CD14-positive monocyte (primary cell): ENCODE data around the gene HTR1D. TPM values are rescaled to one million over a fixed set of nuclear protein-coding genes. Genes with fewer than 3 reads are reported as not detected.

Source experiments
- DNase-seq, 3 donors: peaks; one replicate each; pipeline ENCODE4 v3.0.0-alpha.2; 2011 to 2022
- H2AFZ ChIP-seq: 2 replicates; pipeline ENCODE4 v1.6.0; 2012; ENCODE audit warnings: mild to moderate bottlenecking, low read depth, low read length, inconsistent platforms; ENCODE audit not compliant: insufficient read depth, poor library complexity, severe bottlenecking
- H3K27ac ChIP-seq, 2 donors: 1 replicate in 1 of 2; 2 replicates in 1 of 2; pipeline ENCODE4 v1.5.1; 2012 to 2013; ENCODE audit warnings: low read length in 2 of 2, control low read depth in 1 of 2, inconsistent platforms in 1 of 2, low read depth in 1 of 2, mild to moderate bottlenecking in 1 of 2
- H3K27me3 ChIP-seq, 2 donors: one replicate each; pipeline versions ENCODE4 v1.6.0 to v1.6.1; 2011 to 2013; ENCODE audit warnings: low read length in 2 of 2; ENCODE audit not compliant: control insufficient read depth in 2 of 2, insufficient read depth in 2 of 2
- H3K36me3 ChIP-seq, 2 donors: replicated peaks in 1 of 2; 1 replicate in 1 of 2; 2 replicates in 1 of 2; pipeline versions ENCODE4 v1.5.1 to v1.6.1; 2012 to 2013; ENCODE audit warnings: low read length in 2 of 2, control low read depth in 1 of 2, inconsistent platforms in 1 of 2, mild to moderate bottlenecking in 1 of 2; ENCODE audit not compliant: insufficient read depth in 2 of 2, control insufficient read depth in 1 of 2
- H3K4me1 ChIP-seq, 2 donors: 1 replicate in 1 of 2; 2 replicates in 1 of 2; pipeline versions ENCODE4 v1.5.1 to v1.6.1; 2012 to 2013; ENCODE audit warnings: low read length in 2 of 2, control low read depth in 1 of 2, inconsistent platforms in 1 of 2, mild to moderate bottlenecking in 1 of 2, moderate library complexity in 1 of 2; ENCODE audit not compliant: insufficient read depth in 2 of 2, control insufficient read depth in 1 of 2
- H3K4me2 ChIP-seq: replicated peaks from 2 replicates; pipeline ENCODE3; 2012; ENCODE audit warnings: low read length, moderate library complexity, mild to moderate bottlenecking; ENCODE audit not compliant: poor library complexity, severe bottlenecking; ENCODE audit errors: extremely low read depth
- H3K4me3 ChIP-seq, 3 experiments: fragments of 200-600 bp in 1 of 3; sonication (generic) in 1 of 3; replicated peaks in 1 of 3; 1 replicate in 2 of 3; 2 replicates in 1 of 3; pipeline ENCODE4 v1.5.1; 2011 to 2013; ENCODE audit warnings: low read length in 3 of 3, mild to moderate bottlenecking in 3 of 3, control low read depth in 2 of 3, low read depth in 2 of 3, inconsistent platforms in 1 of 3, moderate library complexity in 1 of 3
- H3K79me2 ChIP-seq: 2 replicates; pipeline ENCODE4 v1.6.0; 2012; ENCODE audit warnings: mild to moderate bottlenecking, control low read depth, inconsistent platforms, low read length, moderate library complexity; ENCODE audit not compliant: insufficient read depth
- H3K9ac ChIP-seq: 2 replicates; pipeline ENCODE4 v1.6.0; 2017; ENCODE audit warnings: low read length, mild to moderate bottlenecking; ENCODE audit not compliant: insufficient read depth, poor library complexity, severe bottlenecking
- H3K9me3 ChIP-seq, 2 donors: replicated peaks in 1 of 2; 1 replicate in 1 of 2; 2 replicates in 1 of 2; pipeline versions ENCODE4 v1.5.1 to v1.6.1; 2012 to 2013; ENCODE audit warnings: low read length in 2 of 2, control low read depth in 1 of 2; ENCODE audit not compliant: control insufficient read depth in 1 of 2, insufficient read depth in 1 of 2
- H4K20me1 ChIP-seq: 2 replicates; pipeline ENCODE4 v1.6.0; 2012; ENCODE audit warnings: mild to moderate bottlenecking, low read length, control low read depth, moderate library complexity; ENCODE audit not compliant: insufficient read depth
- H3K27ac Mint-ChIP-seq, 7 donors: one replicate each; pipeline ENCODE4 v1.8.0; 2020; ENCODE audit warnings: mild to moderate bottlenecking in 7 of 7, mixed read lengths in 7 of 7, moderate library complexity in 6 of 7, inconsistent platforms in 2 of 7
- H3K27me3 Mint-ChIP-seq, 3 donors: one replicate each; pipeline ENCODE4 v1.8.0; 2021 to 2022; ENCODE audit warnings: low read depth in 3 of 3, mild to moderate bottlenecking in 3 of 3, mixed read lengths in 3 of 3, moderate library complexity in 3 of 3, inconsistent platforms in 1 of 3
- H3K36me3 Mint-ChIP-seq, 2 donors: one replicate each; pipeline ENCODE4 v1.8.0; 2020; ENCODE audit warnings: mixed read lengths in 2 of 2, inconsistent platforms in 1 of 2, mild to moderate bottlenecking in 1 of 2
- H3K4me1 Mint-ChIP-seq: one replicate; pipeline ENCODE4 v1.8.0; 2020; ENCODE audit warnings: mild to moderate bottlenecking, mixed read lengths
- H3K4me3 Mint-ChIP-seq, 2 donors: one replicate each; pipeline ENCODE4 v1.8.0; 2020; ENCODE audit warnings: mild to moderate bottlenecking in 2 of 2, mixed read lengths in 2 of 2, moderate library complexity in 1 of 2
- H3K9me3 Mint-ChIP-seq, 7 donors: one replicate each; pipeline ENCODE4 v1.8.0; 2020 to 2022; ENCODE audit warnings: mixed read lengths in 7 of 7, mild to moderate bottlenecking in 6 of 7, moderate library complexity in 6 of 7, inconsistent platforms in 2 of 7
- WGBS: methylation state at CpG from one replicate; pipeline ENCODE4 v1.1.5; 2013; ENCODE audit warnings: missing lambda C conversion rate; ENCODE audit not compliant: insufficient coverage; 5-methylcytosine and 5-hydroxymethylcytosine counted together
- intact Hi-C, 2 donors: fragments of 100-400 bp; cut with micrococcal nuclease; formaldehyde crosslinking; loops; one replicate each; pipeline versions ENCODE4 v1.15.0 to v1.15.1; 2023
- polyA plus RNA-seq, 3 donors: library from polyadenylated mRNA; depleted of rRNA in 1 of 3; unstranded in 2 of 3; stranded (reverse) in 1 of 3; fragments of 300-500 nt in 2 of 3; fragments of >200 nt in 1 of 3; fragmentation: Illumina TruSeq in 2 of 3; gene quantifications; 1 replicate in 2 of 3; 2 replicates in 1 of 3; pipeline ENCODE4 v1.2.3, GENCODE V29; 2012 to 2021
- TF ChIP-seq, protein P1 (sequence below): fragments of 200-600 bp; IDR thresholded peaks from one replicate; pipeline ENCODE4 v1.8.0; 2022; ENCODE audit warnings: antibody characterized with exemption, mild to moderate bottlenecking

Gene HTR1D
- polyA plus RNA-seq, 3 donors: not detected

DNA sequence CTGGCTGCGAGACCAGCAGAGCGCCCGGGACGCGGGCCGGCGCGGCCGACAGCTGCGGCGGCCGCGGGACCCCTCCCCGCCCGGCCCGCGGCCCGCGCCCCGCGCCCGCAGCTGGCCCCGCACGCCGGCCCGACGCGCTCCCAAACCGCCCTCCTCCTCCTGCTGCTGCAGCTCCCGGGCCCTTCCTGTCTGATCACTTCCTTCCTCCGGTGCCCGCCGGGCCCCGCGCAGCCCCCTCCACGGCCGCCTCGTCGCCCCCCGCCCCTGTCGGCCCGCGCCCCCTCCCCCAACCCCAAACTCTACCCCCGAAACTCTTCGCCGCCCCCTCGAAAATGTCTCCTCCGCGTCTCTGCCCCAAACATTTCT, 49.2 kb downstream of the HTR1D start:
- DNase-seq: peak in 2 of 3 donors; percentile 33 to 43
- peak overlapping the region; percentile 77 for H3K4me2 ChIP-seq
- H3K36me3 Mint-ChIP-seq: no peaks in the 10 kb centered on the region

DNA sequence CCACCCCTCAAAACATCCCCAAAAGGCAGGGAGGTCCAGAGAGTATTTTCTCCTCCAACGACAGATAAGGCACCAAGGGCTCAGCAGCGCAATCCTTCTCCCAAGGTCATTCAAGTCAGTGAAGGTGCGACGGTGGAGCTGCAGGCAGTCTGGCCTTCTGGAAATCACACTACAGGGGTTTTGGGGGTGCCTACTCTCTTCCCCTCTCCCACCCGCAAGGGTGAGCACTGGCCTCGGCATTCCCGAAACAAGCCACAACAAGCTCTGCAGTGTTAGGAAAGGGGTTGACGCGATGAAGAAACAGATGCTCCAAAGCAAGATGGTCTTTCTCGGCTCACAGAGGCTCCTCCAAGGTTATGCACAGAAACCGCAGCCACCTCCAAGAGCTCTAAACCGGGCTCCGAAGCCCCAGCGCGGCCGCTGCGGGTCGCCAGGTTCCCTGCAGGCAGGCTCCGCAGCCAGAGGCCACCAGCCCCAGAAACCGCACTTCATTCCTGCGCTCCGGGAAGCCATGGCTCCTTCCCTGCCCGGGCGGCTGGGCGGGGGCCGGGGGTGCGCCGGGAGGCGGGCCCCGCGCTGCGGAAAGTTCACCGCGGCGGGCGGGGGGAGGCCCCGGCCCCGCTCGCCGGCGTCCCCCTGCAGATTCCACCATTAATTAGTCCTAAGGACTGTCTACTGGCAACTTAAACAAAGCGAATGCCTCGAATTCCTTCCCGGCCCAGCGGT, 49.8 kb downstream of the HTR1D start:
- Mint-ChIP-seq H3K27ac (peak overlapping the region in 2 of 7 donors; percentile 30 to 41), H3K36me3 (no peaks in the 10 kb centered on the region), H3K27me3 (peaks cover 4 to 16% (median 9%) of the 10 kb centered on the region in 3 donors), H3K4me3 (peak overlapping the region; percentile 99 to 100), H3K9me3 (peaks cover 0 to 1% (median 0%) of the 10 kb centered on the region in 7 donors), H3K4me1 (peaks cover 35% of the 10 kb centered on the region)
- Histone ChIP-seq H3K9ac (peak overlapping the region; percentile 64), H3K27ac (no peak overlapping the region), H2AFZ (peak overlapping the region; percentile 60), H3K4me2 (peak overlapping the region; percentile 77), H3K4me3 (peak overlapping the region; percentile 85 to 97 (median 92)), H3K4me1 (peaks cover 25 to 29% of the 10 kb centered on the region in 2 donors), H4K20me1 (peaks cover 50% of the 10 kb centered on the region), H3K79me2 (peaks cover 52% of the 10 kb centered on the region), H3K27me3 (peaks cover 0 to 8% of the 10 kb centered on the region in 2 donors), H3K9me3 (no peaks in the 10 kb centered on the region), H3K36me3 (no peaks in the 10 kb centered on the region)
- TF ChIP-seq, protein P1, sequence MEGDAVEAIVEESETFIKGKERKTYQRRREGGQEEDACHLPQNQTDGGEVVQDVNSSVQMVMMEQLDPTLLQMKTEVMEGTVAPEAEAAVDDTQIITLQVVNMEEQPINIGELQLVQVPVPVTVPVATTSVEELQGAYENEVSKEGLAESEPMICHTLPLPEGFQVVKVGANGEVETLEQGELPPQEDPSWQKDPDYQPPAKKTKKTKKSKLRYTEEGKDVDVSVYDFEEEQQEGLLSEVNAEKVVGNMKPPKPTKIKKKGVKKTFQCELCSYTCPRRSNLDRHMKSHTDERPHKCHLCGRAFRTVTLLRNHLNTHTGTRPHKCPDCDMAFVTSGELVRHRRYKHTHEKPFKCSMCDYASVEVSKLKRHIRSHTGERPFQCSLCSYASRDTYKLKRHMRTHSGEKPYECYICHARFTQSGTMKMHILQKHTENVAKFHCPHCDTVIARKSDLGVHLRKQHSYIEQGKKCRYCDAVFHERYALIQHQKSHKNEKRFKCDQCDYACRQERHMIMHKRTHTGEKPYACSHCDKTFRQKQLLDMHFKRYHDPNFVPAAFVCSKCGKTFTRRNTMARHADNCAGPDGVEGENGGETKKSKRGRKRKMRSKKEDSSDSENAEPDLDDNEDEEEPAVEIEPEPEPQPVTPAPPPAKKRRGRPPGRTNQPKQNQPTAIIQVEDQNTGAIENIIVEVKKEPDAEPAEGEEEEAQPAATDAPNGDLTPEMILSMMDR: no peak
- 2% methylated on average over 42 of the region's 45 CpGs for WGBS
- peak in 1 of 3 donors; percentile 9 for DNase-seq
- intact Hi-C loops: loop anchor here in 1 of 2 donors (5.0 kb wide), 1 partner anchor 60 kb away; no protein-coding TSS in a partner anchor

More for the DNA sequence above, 49.2 kb downstream of the HTR1D start:
- Histone ChIP-seq H3K4me3 (peak overlapping the region; percentile 85 to 97 (median 92)), H2AFZ (peak overlapping the region; percentile 83), H4K20me1 (peaks cover 46% of the 10 kb centered on the region), H3K79me2 (peaks cover 47% of the 10 kb centered on the region), H3K4me1 (peaks cover 25 to 29% of the 10 kb centered on the region in 2 donors), H3K27ac (peak overlapping the region; percentile 67 to 76), H3K9ac (peak overlapping the region; percentile 80), H3K27me3 (peaks cover 0 to 8% of the 10 kb centered on the region in 2 donors), H3K9me3 (no peaks in the 10 kb centered on the region), H3K36me3 (no peaks in the 10 kb centered on the region)
- H3K4me3 Mint-ChIP-seq: peak overlapping the region; percentile 99 to 100
- H3K27ac Mint-ChIP-seq: peak overlapping the region; percentile 77 to 97 (median 95)
- WGBS: 0% methylated on average over 32 of the region's 49 CpGs
- H3K9me3 Mint-ChIP-seq: peaks cover 0 to 1% (median 0%) of the 10 kb centered on the region in 7 donors
- intact Hi-C loops: loop anchor here in 1 of 2 donors (5.0 kb wide), 1 partner anchor 61 kb away; no protein-coding TSS in a partner anchor
- H3K27me3 Mint-ChIP-seq: peaks cover 4 to 16% (median 9%) of the 10 kb centered on the region in 3 donors
- H3K4me1 Mint-ChIP-seq: peaks cover 35% of the 10 kb centered on the region
- TF ChIP-seq, protein P1: no peak
